K562 (cell line): ENCODE data around the gene DOK4. TPM values are rescaled to one million over a fixed set of nuclear protein-coding genes. Genes with fewer than 3 reads are reported as not detected.

Experiments used
- CREB3L1 ChIP-seq: fragments of 450-650 bp; IDR thresholded peaks from 2 replicates; pipeline ENCODE4 v1.6.1; 2014; ENCODE audit warnings: low read depth, mild to moderate bottlenecking, moderate library complexity, borderline replicate concordance
- DLX4 ChIP-seq: fragments of 250-450 bp; sonication (Bioruptor Pico); IDR thresholded peaks from 2 replicates; pipeline ENCODE4 v1.6.1; 2021; ENCODE audit warnings: mild to moderate bottlenecking
- FOSL1 ChIP-seq: fragments of 200-800 bp; sonication (Bioruptor generic); conservative IDR thresholded peaks from 2 replicates; pipeline ENCODE4 v1.6.1; 2016; ENCODE audit warnings: missing genetic modification characterization, missing compliant biosample characterization
- HBP1 ChIP-seq: fragments of 450-650 bp; formaldehyde crosslinking; IDR thresholded peaks from 2 replicates; pipeline ENCODE4 v1.4.0; 2022; ENCODE audit warnings: missing genetic modification characterization
- JUN ChIP-seq, 2 experiments: sonication (generic) in 1 of 2; formaldehyde crosslinking in 1 of 2; IDR thresholded peaks; 2 replicates each; pipeline versions ENCODE4 v1.6.1 to v1.8.0; 2012 to 2022; ENCODE audit warnings: borderline replicate concordance in 2 of 2, mild to moderate bottlenecking in 2 of 2, improper control_type of control experiment in 1 of 2, low read depth in 1 of 2, low read length in 1 of 2, missing genetic modification reagents in 1 of 2
- JUND ChIP-seq, 2 experiments: IDR thresholded peaks; 2 replicates in 1 of 2; 3 replicates in 1 of 2; pipeline ENCODE4 v1.6.1; 2011; ENCODE audit warnings: borderline replicate concordance in 2 of 2, low read depth in 2 of 2, low read length in 2 of 2, improper control_type of control experiment in 1 of 2, missing biosample characterization in 1 of 2, missing genetic modification characterization in 1 of 2, missing genetic modification reagents in 1 of 2
- KAT7 ChIP-seq: sonication (generic); formaldehyde crosslinking; IDR thresholded peaks from 2 replicates; pipeline ENCODE4 v1.8.0; 2022; ENCODE audit warnings: missing genetic modification reagents, mild to moderate bottlenecking, borderline replicate concordance
- MECOM ChIP-seq: fragments of 250-450 bp; sonication (Bioruptor Pico); IDR thresholded peaks from 2 replicates; pipeline ENCODE4 v1.8.0; 2022; ENCODE audit warnings: inconsistent platforms
- NEUROD1 ChIP-seq: fragments of 150-350 bp; IDR thresholded peaks from 2 replicates; pipeline ENCODE4 v1.6.1; 2014; ENCODE audit warnings: borderline replicate concordance, low read length, low read depth; ENCODE audit not compliant: partially characterized antibody
- NFIC ChIP-seq: fragments of 450-650 bp; IDR thresholded peaks from 2 replicates; pipeline ENCODE4 v1.6.1; 2017; ENCODE audit warnings: mild to moderate bottlenecking, inconsistent platforms
- NR2F6 ChIP-seq: fragments of 450-650 bp; formaldehyde crosslinking; IDR thresholded peaks from 2 replicates; pipeline ENCODE4 v1.4.0; 2020; ENCODE audit warnings: mild to moderate bottlenecking
- ZNF23 ChIP-seq: fragments of 250-450 bp; sonication (Bioruptor Pico); IDR thresholded peaks from 2 replicates; pipeline ENCODE4 v1.4.0; 2020; ENCODE audit warnings: mild to moderate bottlenecking
- ZNF280B ChIP-seq: fragments of 250-450 bp; sonication (Bioruptor Pico); IDR thresholded peaks from 2 replicates; pipeline ENCODE4 v1.5.1; 2021; ENCODE audit warnings: mild to moderate bottlenecking
- ZNF511 ChIP-seq: sonication (generic); formaldehyde crosslinking; IDR thresholded peaks from 2 replicates; pipeline ENCODE4 v1.8.0; 2022; ENCODE audit warnings: mild to moderate bottlenecking, missing genetic modification reagents
- ZNF740 ChIP-seq, 3 experiments: fragments of 200-800 bp in 1 of 3; sonication (Bioruptor generic) in 1 of 3; sonication (generic) in 1 of 3; formaldehyde crosslinking in 1 of 3; IDR thresholded peaks; 2 replicates each; pipeline versions ENCODE4 v1.6.1 to v1.8.0; 2016 to 2022; ENCODE audit warnings: mild to moderate bottlenecking in 2 of 3, missing compliant biosample characterization in 2 of 3, missing genetic modification characterization in 2 of 3, missing genetic modification reagents in 1 of 3
- ZNF75A ChIP-seq: fragments of 450-650 bp; formaldehyde crosslinking; IDR thresholded peaks from 2 replicates; pipeline ENCODE4 v1.4.0; 2020; ENCODE audit warnings: mild to moderate bottlenecking
- polyA plus RNA-seq, 8 experiments: library from polyadenylated mRNA; depleted of rRNA in 4 of 8; stranded (reverse) in 5 of 8; unstranded in 3 of 8; fragments of >200 nt; fragmentation: Nextera tagmentation in 2 of 8; fragmentation: Illumina TruSeq in 1 of 8; extraction: Ambion mirVana in 2 of 8; extraction: Trizol in 1 of 8; gene quantifications; 2 replicates each; pipeline versions ENCODE4 v1.2.1 to v1.2.3, GENCODE V29; 2011 to 2014; ENCODE audit warnings: inconsistent platforms in 1 of 8, missing spikeins in 1 of 8
- total RNA-seq, 7 experiments: library from RNA; depleted of rRNA in 6 of 7; stranded (reverse); fragments of >200 nt in 6 of 7; fragmentation: Illumina TruSeq in 2 of 7; extraction: Trizol in 2 of 7; gene quantifications; 2 replicates each; pipeline versions ENCODE4 v1.2.1 to v1.2.3, GENCODE V29; 2011 to 2021; ENCODE audit warnings: low replicate concordance in 1 of 7

DOK4 gene
- total and polyA plus RNA-seq, 9 of the 15 experiments (the other 6 are each of a cell fraction or from before 2014, with no cell fraction given): 0.10 to 14.4 (median 8.3) TPM

- TF ChIP-seq NEUROD1 (peak; percentile 65), ZNF280B (no peak), ZNF23 (CRISPR knock-in tag) (no peak), JUND (IDR thresholded peaks at IDR 0.05; ENCODE audit: borderline replicate concordance, low read depth, low read length) (peak; percentile 71), JUND (tag; IDR thresholded peaks at IDR 0.05; ENCODE audit: borderline replicate concordance, low read depth, low read length) (no peak; the same call in 2 of the 3 replicates), NFIC (peak; percentile 60), FOSL1 (no peak; the same call in 1 of the 2 replicates), DLX4 (CRISPR knock-in tag) (no peak), MECOM (CRISPR knock-in tag) (no peak), CREB3L1 (peak; percentile 87), ZNF75A (CRISPR knock-in tag) (no peak), ZNF740 (CRISPR knock-in tag; IDR thresholded peaks at IDR 0.05) (no peak), ZNF740 (tag; IDR thresholded peaks at IDR 0.05) (no peak), KAT7 (peak; percentile 85; the same call in 1 of the 2 replicates), ZNF511 (no peak), JUN (IDR thresholded peaks at IDR 0.05; ENCODE audit: borderline replicate concordance, low read depth, low read length) (peak; percentile 57; the same call in 1 of the 2 replicates), JUN (CRISPR knock-in tag; IDR thresholded peaks at IDR 0.05; ENCODE audit: borderline replicate concordance) (no peak), HBP1 (CRISPR knock-in tag) (0 out of 2 replicates have a peak, but pooled peaks have one; percentile 40), NR2F6 (CRISPR knock-in tag) (no peak)
Observed at GRCh38 chr16:57462209-57462977, 23.9 kb downstream of the DOK4 start, which contains the start of gene POLR2C (continued).
